ENCODE measurements around the gene JCAD.
"Not testable (repeated sequence)": the region's sequence is repeated elsewhere in the genome, so short reads cannot be mapped to it uniquely, and the experiment has no call there.

JCAD gene

DNA sequence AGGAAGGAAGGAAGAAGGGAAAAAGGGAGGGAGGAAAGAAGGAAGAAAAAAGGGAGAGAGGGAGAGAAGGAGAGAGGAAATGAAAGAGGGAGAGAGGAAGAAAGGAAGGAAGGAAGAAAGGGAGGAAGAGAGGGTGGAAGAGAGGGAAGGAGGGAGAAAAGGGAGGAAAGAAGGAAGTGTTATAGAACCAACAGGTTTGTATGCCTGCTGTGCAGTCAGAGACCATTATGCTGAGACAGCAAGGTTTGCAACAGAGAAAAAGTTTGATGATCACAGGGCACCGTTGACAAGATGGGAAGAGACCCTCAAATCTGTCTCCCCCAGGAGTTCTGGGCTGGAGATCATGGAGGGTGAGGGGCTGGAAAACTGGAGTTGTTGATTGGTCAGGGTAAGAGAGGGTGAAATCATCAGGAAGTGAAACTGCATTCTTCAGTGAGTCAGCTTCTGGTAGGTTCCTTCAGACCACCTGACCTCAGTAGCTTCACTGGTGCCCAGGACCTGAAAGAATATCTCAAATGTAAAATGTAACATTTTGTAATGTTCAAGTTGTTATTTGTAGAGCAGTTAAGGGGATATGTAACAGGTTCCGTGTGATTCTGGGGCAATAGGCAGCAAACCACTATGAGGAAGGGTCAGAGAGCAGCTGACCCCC is 76.3 kb downstream of the JCAD start:
- TF ChIP-seq ZFX (IDR thresholded peaks at IDR 0.05; ENCODE audit: borderline replicate concordance) = no peak
- TF ChIP-seq, protein P1, sequence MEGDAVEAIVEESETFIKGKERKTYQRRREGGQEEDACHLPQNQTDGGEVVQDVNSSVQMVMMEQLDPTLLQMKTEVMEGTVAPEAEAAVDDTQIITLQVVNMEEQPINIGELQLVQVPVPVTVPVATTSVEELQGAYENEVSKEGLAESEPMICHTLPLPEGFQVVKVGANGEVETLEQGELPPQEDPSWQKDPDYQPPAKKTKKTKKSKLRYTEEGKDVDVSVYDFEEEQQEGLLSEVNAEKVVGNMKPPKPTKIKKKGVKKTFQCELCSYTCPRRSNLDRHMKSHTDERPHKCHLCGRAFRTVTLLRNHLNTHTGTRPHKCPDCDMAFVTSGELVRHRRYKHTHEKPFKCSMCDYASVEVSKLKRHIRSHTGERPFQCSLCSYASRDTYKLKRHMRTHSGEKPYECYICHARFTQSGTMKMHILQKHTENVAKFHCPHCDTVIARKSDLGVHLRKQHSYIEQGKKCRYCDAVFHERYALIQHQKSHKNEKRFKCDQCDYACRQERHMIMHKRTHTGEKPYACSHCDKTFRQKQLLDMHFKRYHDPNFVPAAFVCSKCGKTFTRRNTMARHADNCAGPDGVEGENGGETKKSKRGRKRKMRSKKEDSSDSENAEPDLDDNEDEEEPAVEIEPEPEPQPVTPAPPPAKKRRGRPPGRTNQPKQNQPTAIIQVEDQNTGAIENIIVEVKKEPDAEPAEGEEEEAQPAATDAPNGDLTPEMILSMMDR (IDR thresholded peaks at IDR 0.05) = no peak
- H3K27ac ChIP-seq = no peak overlapping the region

DNA sequence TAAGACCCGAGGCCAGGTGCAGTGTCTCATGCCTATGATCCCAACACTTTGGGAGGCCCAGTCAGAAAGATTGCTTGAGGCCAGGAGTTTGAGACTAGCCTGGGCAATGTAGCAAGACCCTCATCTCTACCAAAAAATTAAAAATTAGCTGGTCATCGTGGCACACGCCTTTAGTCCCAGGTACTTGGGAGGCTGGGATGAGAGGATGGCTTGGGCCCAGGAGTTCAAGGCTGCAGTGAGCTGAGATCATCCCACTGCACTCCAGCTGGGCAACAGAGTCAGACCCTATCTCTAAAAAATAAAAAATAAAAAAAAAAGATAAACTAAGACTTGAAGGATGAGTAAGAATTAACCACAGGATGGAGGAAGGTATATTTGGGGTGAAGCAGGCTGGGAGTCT is 77.9 kb downstream of the JCAD start:
- no peak for TF ChIP-seq ZFX (IDR thresholded peaks at IDR 0.05; ENCODE audit: borderline replicate concordance)
- TF ChIP-seq, protein P1 (IDR thresholded peaks at IDR 0.05) = no peak
- H3K27ac ChIP-seq = no peak overlapping the region

DNA sequence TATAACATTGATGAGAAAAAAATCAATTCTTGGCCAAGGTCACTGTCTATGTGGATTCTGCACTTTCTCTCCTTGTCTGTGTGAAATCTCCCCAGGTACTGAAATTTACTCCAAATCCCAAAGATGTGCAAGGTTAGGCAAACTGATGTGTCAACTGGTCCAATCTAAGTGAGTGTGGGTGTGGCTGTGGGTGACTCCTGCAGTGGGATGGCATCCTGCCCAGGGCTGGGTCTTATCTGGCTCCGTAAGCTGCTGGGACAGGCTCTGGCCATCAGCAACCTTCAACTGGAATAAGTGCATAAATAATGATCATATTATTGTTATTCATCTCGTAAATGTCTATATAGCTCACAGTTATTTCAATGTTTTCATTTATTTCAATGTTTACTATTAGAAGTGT is 79.3 kb downstream of the JCAD start:
- TF ChIP-seq, protein P1 (IDR thresholded peaks at IDR 0.05) = no peak
- no peak for TF ChIP-seq ZFX (IDR thresholded peaks at IDR 0.05; ENCODE audit: borderline replicate concordance)

DNA sequence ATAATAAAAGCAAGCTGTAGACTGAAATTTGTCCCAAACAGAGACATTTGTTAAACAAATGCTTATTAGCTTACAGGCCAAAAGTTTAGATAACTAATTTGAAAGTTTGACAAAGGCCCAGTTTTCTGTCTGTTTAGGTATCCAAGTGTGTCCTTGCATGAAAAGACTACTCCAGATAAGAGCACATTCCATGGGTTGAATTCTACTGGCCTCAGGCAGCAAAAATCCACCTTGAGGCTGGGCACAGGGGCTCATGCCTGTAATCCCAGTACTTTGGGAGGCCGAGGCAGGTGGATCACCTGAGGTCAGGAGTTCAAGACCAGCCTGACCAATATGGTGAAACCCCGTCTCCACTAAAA is 80.0 kb downstream of the JCAD start:
- H3K27ac ChIP-seq = not testable (repeated sequence)

More for the DNA sequence above, 79.3 kb downstream of the JCAD start:
- no peak overlapping the region for H3K27ac ChIP-seq

DNA sequence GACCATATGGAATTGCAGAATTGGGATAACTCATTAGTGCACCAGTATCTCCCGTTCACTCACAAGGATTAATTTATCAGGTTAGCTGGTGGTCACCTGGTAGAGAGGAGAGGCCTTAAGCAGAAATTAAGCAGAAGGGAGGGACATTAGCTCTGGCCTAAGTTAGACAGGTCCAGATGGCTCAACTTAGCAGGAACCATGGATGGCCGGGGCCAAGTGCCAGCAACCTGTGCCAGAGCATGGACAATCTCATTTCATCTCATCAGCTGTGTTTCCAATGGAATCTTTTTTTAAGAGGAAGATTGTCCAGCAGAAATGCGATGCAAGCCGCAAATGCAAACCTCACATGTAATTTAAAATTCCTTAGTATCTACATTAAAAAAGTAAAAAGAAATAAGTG is 82.2 kb downstream of the JCAD start:
- TF ChIP-seq, protein P1 (IDR thresholded peaks at IDR 0.05) = no peak
- no peak for TF ChIP-seq ZFX (IDR thresholded peaks at IDR 0.05; ENCODE audit: borderline replicate concordance)

DNA sequence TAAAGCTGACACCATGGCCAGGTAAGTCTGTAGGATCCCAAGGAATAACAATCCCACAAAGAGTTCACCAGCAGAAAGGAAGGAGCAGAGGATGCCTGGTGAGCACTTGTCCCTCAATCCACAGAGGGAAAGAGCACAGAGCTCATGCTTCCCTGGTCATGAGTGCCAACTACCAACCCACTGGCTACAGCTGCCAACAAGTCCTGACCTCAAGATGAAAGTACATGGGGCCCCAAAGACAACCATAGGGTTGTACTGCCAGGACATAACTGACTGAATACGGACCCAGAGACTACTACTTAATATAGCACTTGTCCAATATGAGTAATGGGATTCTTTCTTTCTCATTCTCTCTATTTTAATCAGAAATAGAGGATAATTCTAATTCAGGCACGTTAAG is 83.3 kb downstream of the JCAD start:
- TF ChIP-seq, protein P1 (IDR thresholded peaks at IDR 0.05) = no peak
- no peak for TF ChIP-seq ZFX (IDR thresholded peaks at IDR 0.05; ENCODE audit: borderline replicate concordance)
- no peak overlapping the region for H3K27ac ChIP-seq

More for the DNA sequence above, 82.2 kb downstream of the JCAD start:
- H3K27ac ChIP-seq = no peak overlapping the region

DNA sequence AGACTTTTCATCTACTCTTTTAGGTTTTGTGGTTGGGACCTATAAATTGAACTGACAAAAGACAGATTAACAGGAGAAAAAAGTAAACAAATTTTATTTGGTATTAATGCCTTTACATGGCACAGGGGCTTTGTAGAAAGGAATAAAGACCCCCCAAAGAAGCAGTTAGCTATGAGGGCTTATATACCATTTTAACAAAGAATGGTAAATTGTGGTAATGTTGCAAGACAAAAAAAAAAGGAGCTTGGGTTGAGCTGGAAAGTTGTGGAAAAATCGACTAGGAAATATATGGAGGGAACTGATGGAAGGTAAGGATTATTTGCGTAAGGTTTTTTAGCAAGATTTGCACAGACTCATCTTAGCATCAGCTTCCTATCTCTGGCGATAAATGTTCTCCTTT is 84.6 kb downstream of the JCAD start:
- TF ChIP-seq, protein P1 (IDR thresholded peaks at IDR 0.05) = no peak
- TF ChIP-seq ZFX (IDR thresholded peaks at IDR 0.05; ENCODE audit: borderline replicate concordance) = no peak

DNA sequence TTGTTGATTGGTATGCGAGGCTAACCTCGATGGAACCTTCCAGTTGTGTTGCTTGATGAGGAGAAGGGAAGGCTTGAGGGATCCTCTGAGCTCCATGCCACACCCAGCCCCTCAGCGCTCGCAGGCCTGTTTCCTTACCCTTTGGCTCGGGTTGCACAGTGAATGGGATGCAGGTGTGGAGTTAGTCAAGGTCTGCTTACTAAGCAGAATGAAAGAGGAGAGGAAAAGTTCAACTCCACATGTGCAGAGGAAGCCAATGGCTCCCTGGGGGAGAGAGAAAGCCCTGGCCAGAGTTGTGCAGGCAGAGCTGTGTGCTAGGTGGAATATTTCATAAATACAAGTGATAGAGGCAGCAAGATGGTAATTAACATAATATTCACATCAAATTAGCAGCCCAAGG is 85.5 kb downstream of the JCAD start:
- H3K27ac ChIP-seq = no peak overlapping the region
- TF ChIP-seq, protein P1 (IDR thresholded peaks at IDR 0.05) = no peak
- no peak for TF ChIP-seq ZFX (IDR thresholded peaks at IDR 0.05; ENCODE audit: borderline replicate concordance)

More for the DNA sequence above, 84.6 kb downstream of the JCAD start:
- H3K27ac ChIP-seq = no peak overlapping the region

Measured in 22Rv1 (cell line).